GM12878 (cell line): ENCODE data around the gene MVB12B. TPM values are rescaled to one million over a fixed set of nuclear protein-coding genes. Genes with fewer than 3 reads are reported as not detected.

Experiments
- ATF2 ChIP-seq: IDR thresholded peaks from 2 replicates; pipeline ENCODE4 v1.6.1; 2012; ENCODE audit warnings: low read length, inconsistent platforms
- CBX5 ChIP-seq: sonication (generic); IDR thresholded peaks from 2 replicates; pipeline ENCODE4 v1.6.1; 2016; ENCODE audit warnings: low read depth, moderate library complexity, mild to moderate bottlenecking, inconsistent platforms
- NFXL1 ChIP-seq: fragments of 450-650 bp; IDR thresholded peaks from 2 replicates; pipeline ENCODE4 v1.6.1; 2017; ENCODE audit warnings: antibody characterized with exemption, mild to moderate bottlenecking, borderline replicate concordance
- RCOR1 ChIP-seq: conservative IDR thresholded peaks from 2 replicates; pipeline ENCODE4 v1.6.1; 2012; ENCODE audit warnings: low read depth, low read length, improper control_type of control experiment
- STAT3 ChIP-seq: IDR thresholded peaks from 2 replicates; pipeline ENCODE4 v1.6.1; 2011; ENCODE audit warnings: low read depth, low read length, improper control_type of control experiment
- polyA plus RNA-seq, 11 experiments: library from polyadenylated mRNA; depleted of rRNA in 4 of 11; unstranded in 6 of 11; stranded (reverse) in 5 of 11; fragments of >200 nt; fragmentation: Nextera tagmentation in 4 of 11; fragmentation: Illumina TruSeq in 1 of 11; extraction: Ambion mirVana in 4 of 11; extraction: Trizol in 1 of 11; gene quantifications; 1 replicate in 1 of 11; 2 replicates in 10 of 11; pipeline versions ENCODE4 v1.2.1 to v1.2.3, GENCODE V29; 2011 to 2016; ENCODE audit warnings: inconsistent platforms in 2 of 11, missing spikeins in 2 of 11, low read depth in 1 of 11
- total RNA-seq, 4 experiments: library from RNA; depleted of rRNA in 3 of 4; stranded (reverse); fragments of >200 nt in 3 of 4; fragmentation: Illumina TruSeq in 1 of 4; extraction: Trizol in 1 of 4; gene quantifications; 2 replicates each; pipeline versions ENCODE4 v1.2.1 to v1.2.3, GENCODE V29; 2013 to 2021
- TF ChIP-seq, protein P1 (sequence below): fragments of 450-650 bp; IDR thresholded peaks from 2 replicates; pipeline ENCODE4 v1.6.1; 2018; ENCODE audit warnings: borderline replicate concordance, mild to moderate bottlenecking; ENCODE audit not compliant: partially characterized antibody
- TF ChIP-seq, protein P2 (sequence below): fragments of 450-650 bp; IDR thresholded peaks from 2 replicates; pipeline ENCODE4 v1.6.1; 2017; ENCODE audit warnings: mild to moderate bottlenecking

Gene MVB12B
- total and polyA plus RNA-seq, 10 of the 15 experiments (the other 5 are each of a cell fraction or from before 2014, with no cell fraction given), result 0.08 TPM; not detected in 9

GRCh38 chr9:126442636-126443035 lies 116.0 kb downstream of the MVB12B start (continued):
- TF ChIP-seq, protein P1, sequence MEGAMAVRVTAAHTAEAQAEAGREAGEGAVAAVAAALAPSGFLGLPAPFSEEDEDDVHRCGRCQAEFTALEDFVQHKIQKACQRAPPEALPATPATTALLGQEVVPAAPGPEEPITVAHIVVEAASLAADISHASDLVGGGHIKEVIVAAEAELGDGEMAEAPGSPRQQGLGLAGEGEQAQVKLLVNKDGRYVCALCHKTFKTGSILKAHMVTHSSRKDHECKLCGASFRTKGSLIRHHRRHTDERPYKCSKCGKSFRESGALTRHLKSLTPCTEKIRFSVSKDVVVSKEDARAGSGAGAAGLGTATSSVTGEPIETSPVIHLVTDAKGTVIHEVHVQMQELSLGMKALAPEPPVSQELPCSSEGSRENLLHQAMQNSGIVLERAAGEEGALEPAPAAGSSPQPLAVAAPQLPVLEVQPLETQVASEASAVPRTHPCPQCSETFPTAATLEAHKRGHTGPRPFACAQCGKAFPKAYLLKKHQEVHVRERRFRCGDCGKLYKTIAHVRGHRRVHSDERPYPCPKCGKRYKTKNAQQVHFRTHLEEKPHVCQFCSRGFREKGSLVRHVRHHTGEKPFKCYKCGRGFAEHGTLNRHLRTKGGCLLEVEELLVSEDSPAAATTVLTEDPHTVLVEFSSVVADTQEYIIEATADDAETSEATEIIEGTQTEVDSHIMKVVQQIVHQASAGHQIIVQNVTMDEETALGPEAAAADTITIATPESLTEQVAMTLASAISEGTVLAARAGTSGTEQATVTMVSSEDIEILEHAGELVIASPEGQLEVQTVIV, result no peak
- no peak for TF ChIP-seq RCOR1
- no peak for TF ChIP-seq NFXL1
- TF ChIP-seq, protein P2, sequence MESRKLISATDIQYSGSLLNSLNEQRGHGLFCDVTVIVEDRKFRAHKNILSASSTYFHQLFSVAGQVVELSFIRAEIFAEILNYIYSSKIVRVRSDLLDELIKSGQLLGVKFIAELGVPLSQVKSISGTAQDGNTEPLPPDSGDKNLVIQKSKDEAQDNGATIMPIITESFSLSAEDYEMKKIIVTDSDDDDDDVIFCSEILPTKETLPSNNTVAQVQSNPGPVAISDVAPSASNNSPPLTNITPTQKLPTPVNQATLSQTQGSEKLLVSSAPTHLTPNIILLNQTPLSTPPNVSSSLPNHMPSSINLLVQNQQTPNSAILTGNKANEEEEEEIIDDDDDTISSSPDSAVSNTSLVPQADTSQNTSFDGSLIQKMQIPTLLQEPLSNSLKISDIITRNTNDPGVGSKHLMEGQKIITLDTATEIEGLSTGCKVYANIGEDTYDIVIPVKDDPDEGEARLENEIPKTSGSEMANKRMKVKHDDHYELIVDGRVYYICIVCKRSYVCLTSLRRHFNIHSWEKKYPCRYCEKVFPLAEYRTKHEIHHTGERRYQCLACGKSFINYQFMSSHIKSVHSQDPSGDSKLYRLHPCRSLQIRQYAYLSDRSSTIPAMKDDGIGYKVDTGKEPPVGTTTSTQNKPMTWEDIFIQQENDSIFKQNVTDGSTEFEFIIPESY, result no peak
- no peak for TF ChIP-seq ATF2
- no peak for TF ChIP-seq STAT3
- TF ChIP-seq CBX5, result no peak
